PC-9 (cell line): ENCODE measurements around the gene OCSTAMP. TPM values are rescaled to one million over a fixed set of nuclear protein-coding genes. Genes with fewer than 3 reads are reported as not detected.

ENCODE experiments used
- BruUV-seq: library from RNA; stranded (reverse); fragments of 400-500 nt; replicated peaks from 2 replicates; lab custom pipeline; 2021; lab: Mats Ljungman, UMichigan
- CTCF ChIA-PET: fragments of 300-600 bp; sonication (Branson Sonifier 250); formaldehyde crosslinking; loops from one replicate; lab custom pipeline; 2022; ENCODE audit warnings: antibody characterized with exemption; lab: Charles Lee
- POLR2A ChIA-PET: fragments of 300-600 bp; sonication (Branson Sonifier 250); formaldehyde crosslinking; loops from one replicate; lab custom pipeline; 2022; ENCODE audit warnings: antibody characterized with exemption; ENCODE audit not compliant: unreplicated experiment; lab: Charles Lee
- DNase-seq, 2 experiments: peaks; one replicate each; pipeline versions ENCODE4 v3.0.0 to v3.0.0-alpha.2; 2015 to 2022; ENCODE audit warnings: mixed read lengths in 1 of 2
- H2AFZ ChIP-seq: fragments of 200-600 bp; sonication (generic); 2 replicates; pipeline ENCODE4 v1.8.1; 2017; ENCODE audit warnings: antibody characterized with exemption
- H3F3A ChIP-seq: fragments of 200-600 bp; sonication (generic); 2 replicates; pipeline ENCODE4 v1.8.1; 2017; ENCODE audit warnings: antibody characterized with exemption, mild to moderate bottlenecking, low read depth; ENCODE audit not compliant: insufficient read depth
- H3K27ac ChIP-seq: fragments of 200-600 bp; sonication (generic); 2 replicates; pipeline ENCODE4 v1.6.1; 2016; ENCODE audit warnings: mixed run types
- H3K27me3 ChIP-seq: fragments of 200-600 bp; sonication (generic); 2 replicates; pipeline ENCODE4 v1.6.1; 2016; ENCODE audit warnings: low read depth, mixed run types; ENCODE audit not compliant: insufficient read depth
- H3K36me3 ChIP-seq: fragments of 200-600 bp; sonication (generic); 2 replicates; pipeline ENCODE4 v1.6.1; 2016; ENCODE audit warnings: low read depth, mixed run types
- H3K4me1 ChIP-seq: fragments of 200-600 bp; sonication (generic); replicated peaks from 2 replicates; pipeline ENCODE4 v1.6.1; 2016; ENCODE audit warnings: mixed run types; ENCODE audit not compliant: insufficient read depth
- H3K4me2 ChIP-seq: fragments of 200-600 bp; sonication (generic); 2 replicates; pipeline ENCODE4 v1.6.1; 2017; ENCODE audit warnings: mixed run types
- H3K4me3 ChIP-seq: fragments of 200-600 bp; sonication (generic); 2 replicates; pipeline ENCODE4 v1.6.1; 2016; ENCODE audit warnings: mixed run types
- H3K79me2 ChIP-seq: fragments of 200-600 bp; sonication (generic); 2 replicates; pipeline ENCODE4 v1.6.1; 2017; ENCODE audit warnings: low read depth, mixed run types
- H3K9me2 ChIP-seq: fragments of 200-600 bp; sonication (generic); 2 replicates; pipeline ENCODE4 v1.8.1; 2017; ENCODE audit warnings: mild to moderate bottlenecking; ENCODE audit not compliant: insufficient read depth
- H3K9me3 ChIP-seq: fragments of 200-600 bp; sonication (generic); 2 replicates; pipeline ENCODE4 v1.8.1; 2016; ENCODE audit warnings: low read depth; ENCODE audit not compliant: insufficient read depth
- H4K20me1 ChIP-seq: fragments of 200-600 bp; sonication (generic); 2 replicates; pipeline ENCODE4 v1.8.1; 2017; ENCODE audit not compliant: insufficient read depth
- CTCF ChIP-seq: fragments of 200-600 bp; sonication (generic); conservative IDR thresholded peaks from 2 replicates; pipeline ENCODE4 v1.6.1; 2017; ENCODE audit warnings: mixed run types, antibody characterized with exemption, mild to moderate bottlenecking, moderate library complexity
- EZH2 ChIP-seq: fragments of 200-600 bp; sonication (generic); IDR thresholded peaks from 2 replicates; pipeline ENCODE4 v1.8.0; 2017; ENCODE audit warnings: antibody characterized with exemption, low read depth
- intact Hi-C: fragments of 100-400 bp; cut with micrococcal nuclease; formaldehyde crosslinking; loops from one replicate; pipeline ENCODE4 v1.10.0; 2022; ENCODE audit not compliant: unreplicated experiment
- total RNA-seq: library from RNA; stranded (reverse); gene quantifications from 2 replicates; pipeline ENCODE4 v1.2.3, GENCODE V29; 2021

OCSTAMP gene
- total RNA-seq, 1 experiment from 2014 or later: not detected

- no peaks in the 10 kb centered on the region for H3F3A ChIP-seq
- DNase-seq: no peak
- CTCF ChIA-PET: no interaction called here
- no peaks in the 10 kb centered on the region for H3K79me2 ChIP-seq
- POLR2A ChIA-PET: no interaction called here
- intact Hi-C loops: no loop called here
- H3K4me1 ChIP-seq: no peaks in the 10 kb centered on the region
- TF ChIP-seq EZH2 (no peak), CTCF (no peak)
- no peak overlapping the region for H3K27ac ChIP-seq
- H3K36me3 ChIP-seq: no peaks in the 10 kb centered on the region
- H4K20me1 ChIP-seq: no peaks in the 10 kb centered on the region
- no peaks in the 10 kb centered on the region for H3K9me3 ChIP-seq
- no peaks in the 10 kb centered on the region for H3K9me2 ChIP-seq
- H3K4me2 ChIP-seq: no peak overlapping the region
- H3K27me3 ChIP-seq: no peaks in the 10 kb centered on the region
- BruUV-seq: no TSS peak
- no peak overlapping the region for H3K4me3 ChIP-seq
- no peak overlapping the region for H2AFZ ChIP-seq
Measured at GRCh38 chr20:46572153-46572552, 21.7 kb upstream of the OCSTAMP start.

DNA sequence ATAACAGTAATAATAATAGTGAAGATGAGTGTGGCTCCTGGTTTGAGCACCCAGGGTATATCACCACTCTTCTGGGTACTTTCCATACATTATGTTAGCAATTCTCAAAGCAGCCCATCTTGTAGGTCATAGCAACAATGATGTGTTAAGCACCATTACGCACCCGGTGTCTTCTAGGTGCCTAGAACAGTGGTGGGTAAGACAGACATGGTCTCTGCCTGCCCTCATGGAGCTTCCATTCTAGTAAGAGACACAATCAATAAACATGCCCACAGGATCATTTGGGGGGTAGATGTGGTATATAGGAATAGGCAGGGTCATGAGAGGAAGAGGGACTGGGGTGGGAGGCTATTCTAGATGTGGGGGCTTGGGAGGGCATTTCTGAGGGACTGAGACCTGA lies 21.0 kb upstream of the OCSTAMP start:
- no peaks in the 10 kb centered on the region for H3K79me2 ChIP-seq
- H3F3A ChIP-seq: no peaks in the 10 kb centered on the region
- no peak overlapping the region for H3K4me3 ChIP-seq
- H3K4me1 ChIP-seq: no peaks in the 10 kb centered on the region
- H3K27me3 ChIP-seq: no peaks in the 10 kb centered on the region
- no peak overlapping the region for H3K4me2 ChIP-seq
- no peak for DNase-seq
- ChIA-PET POLR2A (no interaction called here), CTCF (no interaction called here)
- H3K9me2 ChIP-seq: no peaks in the 10 kb centered on the region
- no TSS peak for BruUV-seq
- no peak overlapping the region for H2AFZ ChIP-seq
- intact Hi-C loops: no loop called here
- H3K27ac ChIP-seq: no peak overlapping the region
- H3K9me3 ChIP-seq: no peaks in the 10 kb centered on the region
- H4K20me1 ChIP-seq: no peaks in the 10 kb centered on the region
- no peaks in the 10 kb centered on the region for H3K36me3 ChIP-seq
- TF ChIP-seq EZH2 (no peak), CTCF (no peak)

- Histone ChIP-seq H3K4me1 (no peaks in the 10 kb centered on the region), H3K36me3 (no peaks in the 10 kb centered on the region), H3K9me3 (no peaks in the 10 kb centered on the region), H3K79me2 (no peaks in the 10 kb centered on the region), H3K27me3 (no peaks in the 10 kb centered on the region), H3K27ac (no peak overlapping the region), H3F3A (no peaks in the 10 kb centered on the region), H2AFZ (no peak overlapping the region), H3K4me2 (no peak overlapping the region), H4K20me1 (no peaks in the 10 kb centered on the region), H3K4me3 (no peak overlapping the region), H3K9me2 (no peaks in the 10 kb centered on the region)
- ChIA-PET CTCF (no interaction called here), POLR2A (no interaction called here)
- intact Hi-C loops: no loop called here
- no peak for DNase-seq
- TF ChIP-seq EZH2 (no peak), CTCF (no peak)
- BruUV-seq: no TSS peak
Measured at GRCh38 chr20:46570956-46571355, 20.5 kb upstream of the OCSTAMP start.
